ENCODE measurements around the gene FAM72A.
"Not testable (repeated sequence)": the region's sequence is repeated elsewhere in the genome, so short reads cannot be mapped to it uniquely, and the experiment has no call there.

Gene FAM72A

GRCh38 chr1:206202789-206203363, at the start of gene FAM72A:
TSS of gene FAM72A (minus strand) at chr1:206202839. CDS start at chr1:206202025, 814 bp downstream.
- DNase-seq (ENCODE audit: low read depth in 1 of 2, low spot score in 1 of 2), result peak; percentile 84 to 97

- not testable (repeated sequence) for DNase-seq (ENCODE audit: low read depth in 1 of 2, low spot score in 1 of 2)
Measured at GRCh38 chr1:206250953-206251681, 48.5 kb upstream of the FAM72A start.

GRCh38 chr1:206246129-206246886, 43.7 kb upstream of the FAM72A start:
- not testable (repeated sequence) for DNase-seq (ENCODE audit: low read depth in 1 of 2, low spot score in 1 of 2)

- not testable (repeated sequence) for DNase-seq (ENCODE audit: low read depth in 1 of 2, low spot score in 1 of 2)
Measured at GRCh38 chr1:206245479-206245878, 42.8 kb upstream of the FAM72A start.

GRCh38 chr1:206243335-206243734, 40.7 kb upstream of the FAM72A start:
- DNase-seq (ENCODE audit: low read depth in 1 of 2, low spot score in 1 of 2), result not testable (repeated sequence)

GRCh38 chr1:206240288-206240687, 37.6 kb upstream of the FAM72A start:
- not testable (repeated sequence) for DNase-seq (ENCODE audit: low read depth in 1 of 2, low spot score in 1 of 2)

GRCh38 chr1:206235190-206235589, 32.6 kb upstream of the FAM72A start:
- DNase-seq (ENCODE audit: low read depth in 1 of 2, low spot score in 1 of 2), result not testable (repeated sequence)

GRCh38 chr1:206234189-206234916, 31.7 kb upstream of the FAM72A start:
- not testable (repeated sequence) for DNase-seq (ENCODE audit: low read depth in 1 of 2, low spot score in 1 of 2)

GRCh38 chr1:206232970-206233645, 30.5 kb upstream of the FAM72A start:
- not testable (repeated sequence) for DNase-seq (ENCODE audit: low read depth in 1 of 2, low spot score in 1 of 2)

- not testable (repeated sequence) for DNase-seq (ENCODE audit: low read depth in 1 of 2, low spot score in 1 of 2)
Measured at GRCh38 chr1:206231989-206232388, 29.4 kb upstream of the FAM72A start.

- DNase-seq (ENCODE audit: low read depth in 1 of 2, low spot score in 1 of 2), result not testable (repeated sequence)
Measured at GRCh38 chr1:206229286-206229685, 26.6 kb upstream of the FAM72A start.

- DNase-seq (ENCODE audit: low read depth in 1 of 2, low spot score in 1 of 2), result not testable (repeated sequence)
Measured at GRCh38 chr1:206226886-206227285, 24.2 kb upstream of the FAM72A start.

GRCh38 chr1:206225386-206225785, 22.7 kb upstream of the FAM72A start:
- not testable (repeated sequence) for DNase-seq (ENCODE audit: low read depth in 1 of 2, low spot score in 1 of 2)

- DNase-seq (ENCODE audit: low read depth in 1 of 2, low spot score in 1 of 2), result not testable (repeated sequence)
Measured at GRCh38 chr1:206224190-206224776, 21.6 kb upstream of the FAM72A start.

- DNase-seq (ENCODE audit: low read depth in 1 of 2, low spot score in 1 of 2), result not testable (repeated sequence)
Measured at GRCh38 chr1:206221585-206221984, 18.9 kb upstream of the FAM72A start.

- not testable (repeated sequence) for DNase-seq (ENCODE audit: low read depth in 1 of 2, low spot score in 1 of 2)
Measured at GRCh38 chr1:206220332-206221000, 17.8 kb upstream of the FAM72A start.

GRCh38 chr1:206219514-206220331, 17.1 kb upstream of the FAM72A start:
- not testable (repeated sequence) for DNase-seq (ENCODE audit: low read depth in 1 of 2, low spot score in 1 of 2)

GRCh38 chr1:206218765-206219164, 16.1 kb upstream of the FAM72A start:
- DNase-seq (ENCODE audit: low read depth in 1 of 2, low spot score in 1 of 2), result not testable (repeated sequence)

GRCh38 chr1:206218285-206218684, 15.6 kb upstream of the FAM72A start:
- DNase-seq (ENCODE audit: low read depth in 1 of 2, low spot score in 1 of 2), result not testable (repeated sequence)

All from activated CD4-positive, alpha-beta T cell treated with anti-CD3 and anti-CD28 coated beads, Interleukin-2, amount 50 U/mL, for 24 hours (primary cell).